ENCODE results near the gene SMYD3.

SMYD3 gene

DNA sequence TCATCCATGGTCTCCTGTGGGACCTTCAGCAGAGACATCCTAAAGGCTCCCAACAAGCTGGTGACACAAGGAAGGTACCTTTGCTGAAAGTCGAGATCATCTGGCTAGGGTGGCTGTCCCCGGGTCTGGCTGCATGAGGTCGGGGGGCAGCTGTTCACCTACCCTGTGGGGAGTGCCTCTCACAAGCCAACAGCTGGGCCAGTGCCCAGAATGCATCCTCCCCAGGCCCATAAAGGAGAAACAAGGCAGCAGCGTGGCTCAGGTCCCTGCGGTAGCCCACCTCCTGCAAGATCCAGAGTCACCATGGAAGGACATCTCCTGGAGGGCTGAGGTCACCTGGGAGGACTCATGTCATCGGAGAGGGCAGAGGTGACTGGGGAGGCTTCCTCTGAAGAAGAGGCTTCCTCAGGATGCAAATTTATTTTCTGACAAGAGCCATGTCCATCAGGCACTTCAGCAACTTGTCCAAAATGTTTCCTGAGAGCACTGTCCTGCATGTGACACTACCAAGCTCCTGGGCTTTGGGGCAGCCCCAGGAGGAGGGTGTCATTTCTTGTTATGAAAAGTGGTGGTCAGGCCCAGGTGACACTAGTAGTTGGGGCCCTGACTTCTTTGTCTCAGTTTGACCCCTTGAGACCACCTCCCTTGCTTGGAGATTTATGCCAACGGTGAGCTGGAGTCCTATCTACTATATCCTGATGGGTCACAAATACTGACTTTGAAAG is 6.7 kb upstream of the SMYD3 start:
- no peak for DNase-seq

DNA sequence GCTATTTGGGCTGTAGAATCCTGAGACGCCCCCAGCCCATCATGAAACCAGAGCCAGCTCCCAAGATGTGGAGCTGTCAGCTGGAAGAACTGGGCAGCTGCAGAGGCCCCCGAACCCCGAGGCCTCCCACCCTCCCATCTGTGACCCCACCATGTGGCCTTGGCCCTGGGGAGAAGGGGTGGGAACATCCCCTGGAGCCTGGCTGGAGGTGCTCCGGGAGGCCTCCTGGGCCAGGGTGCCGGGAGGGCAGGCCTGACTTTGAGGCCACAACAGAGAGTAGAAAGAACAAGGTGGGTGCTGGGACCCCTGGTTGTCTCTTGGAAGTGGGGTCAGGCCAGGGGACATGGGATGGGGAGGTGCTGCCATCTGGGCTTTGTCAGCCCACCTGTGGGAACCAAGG is 6.0 kb upstream of the SMYD3 start:
- DNase-seq = no peak

DNA sequence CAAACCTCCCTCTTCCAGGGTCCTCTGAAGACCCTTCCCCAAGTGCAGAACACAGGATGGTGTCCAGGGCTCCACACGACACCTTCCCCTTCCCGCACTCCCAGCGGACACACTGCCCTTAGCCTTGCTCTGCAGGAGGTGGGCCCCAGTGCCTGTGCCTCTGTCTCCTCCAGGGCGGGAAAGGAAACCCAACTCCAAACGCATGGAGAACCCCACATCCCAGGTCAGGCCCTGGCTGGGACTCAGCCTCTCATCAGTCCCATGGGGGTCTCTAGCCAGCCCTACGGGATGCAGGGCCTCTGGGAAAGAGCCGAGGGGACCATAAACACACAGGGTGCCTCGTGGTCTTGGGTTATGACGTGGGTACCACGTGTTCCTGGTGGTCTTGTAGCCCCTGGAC is 5.6 kb upstream of the SMYD3 start:
- no peak for DNase-seq

DNA sequence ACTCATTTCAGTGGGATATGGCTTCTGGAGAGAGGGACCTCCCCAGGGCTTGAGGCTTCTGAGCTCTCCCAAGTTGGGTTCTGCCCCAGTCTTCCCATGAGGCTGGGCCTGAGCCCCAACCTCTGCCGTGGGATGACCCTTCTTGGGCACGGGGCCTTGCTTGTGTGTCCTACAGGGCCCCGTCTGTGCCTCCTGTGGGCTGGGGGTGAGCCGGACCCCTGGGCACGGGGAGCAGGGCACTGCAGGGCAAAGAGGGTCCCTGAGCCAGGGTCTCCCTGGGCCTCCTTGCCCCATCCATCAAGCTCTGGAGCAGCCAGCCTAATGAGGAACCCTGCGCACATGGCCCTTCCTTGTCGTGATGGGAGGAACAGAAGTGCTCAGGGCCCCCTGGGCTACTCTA is 5.2 kb upstream of the SMYD3 start:
- no peak for DNase-seq

DNA sequence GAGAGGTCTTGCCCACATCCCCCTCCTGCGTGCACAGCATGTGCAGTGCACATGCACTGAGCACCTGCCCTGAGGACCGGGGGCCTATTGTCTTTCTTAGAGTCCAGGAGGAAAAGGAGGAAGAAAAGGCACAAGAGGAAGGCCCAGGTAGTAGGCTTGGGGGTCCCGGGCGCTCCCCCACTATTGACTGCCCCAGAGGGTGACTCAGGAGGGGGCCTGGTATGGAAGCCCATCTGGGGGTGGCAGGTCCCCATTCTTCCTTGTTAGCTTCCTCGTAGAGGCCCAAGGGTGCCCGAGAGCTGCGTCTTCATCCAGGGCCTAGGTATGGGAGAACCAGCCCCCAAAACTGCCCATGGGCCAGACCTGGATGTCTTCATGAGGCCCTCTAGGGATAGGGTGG is 4.1 kb upstream of the SMYD3 start:
- no peak for DNase-seq

GRCh38 chr1:246510147-246511030 is 3.3 kb upstream of the SMYD3 start:
- DNase-seq = no peak

- no peak for DNase-seq
Measured at GRCh38 chr1:246508897-246509688, 2.0 kb upstream of the SMYD3 start.

DNA sequence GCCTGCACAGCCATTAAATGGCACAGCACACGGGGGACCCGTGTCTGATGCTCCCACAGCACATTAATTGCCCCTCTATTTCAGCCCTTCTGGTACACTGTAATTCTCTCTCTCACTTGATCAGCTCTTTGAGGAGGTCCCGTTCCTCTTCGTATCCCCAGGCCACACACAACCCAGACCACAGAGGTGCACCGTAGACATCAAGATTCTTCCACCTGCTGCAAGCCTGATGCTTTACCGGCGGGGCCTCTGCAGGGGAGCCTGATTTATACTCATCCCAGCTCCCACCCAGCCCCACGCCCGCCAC is 759 bp downstream of the SMYD3 start:
- no peak for DNase-seq

GRCh38 chr1:246503341-246503740 is 3.7 kb downstream of the SMYD3 start:
- DNase-seq = no peak

- peak; percentile 3 for DNase-seq
Measured at GRCh38 chr1:246497331-246497915, 9.7 kb downstream of the SMYD3 start.

GRCh38 chr1:246492611-246493245 is 14.4 kb downstream of the SMYD3 start:
- DNase-seq = no peak

DNA sequence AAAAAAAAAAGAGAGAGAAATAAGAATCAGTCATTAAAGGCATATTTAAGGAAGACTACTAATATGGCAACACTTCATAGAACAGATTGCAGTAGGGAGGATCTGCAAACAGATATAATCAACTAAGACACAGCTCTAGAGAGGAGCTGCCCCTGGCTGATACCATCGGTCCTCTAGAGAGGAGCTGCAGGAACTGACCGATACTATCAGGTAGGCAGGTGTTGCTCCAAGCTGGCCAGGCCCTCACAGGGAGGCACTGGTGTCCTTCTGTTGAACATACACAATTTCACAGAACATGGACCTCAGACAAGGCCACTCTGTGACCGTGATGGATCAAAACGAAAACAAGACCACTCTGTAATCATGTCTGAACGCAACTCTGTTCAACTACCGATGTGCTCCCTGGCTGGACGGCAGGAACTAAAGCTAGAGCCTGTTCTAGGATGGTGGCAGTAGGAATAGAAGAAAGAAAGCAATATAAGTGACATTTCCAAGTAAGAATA is 15.5 kb downstream of the SMYD3 start:
- no peak for DNase-seq

DNA sequence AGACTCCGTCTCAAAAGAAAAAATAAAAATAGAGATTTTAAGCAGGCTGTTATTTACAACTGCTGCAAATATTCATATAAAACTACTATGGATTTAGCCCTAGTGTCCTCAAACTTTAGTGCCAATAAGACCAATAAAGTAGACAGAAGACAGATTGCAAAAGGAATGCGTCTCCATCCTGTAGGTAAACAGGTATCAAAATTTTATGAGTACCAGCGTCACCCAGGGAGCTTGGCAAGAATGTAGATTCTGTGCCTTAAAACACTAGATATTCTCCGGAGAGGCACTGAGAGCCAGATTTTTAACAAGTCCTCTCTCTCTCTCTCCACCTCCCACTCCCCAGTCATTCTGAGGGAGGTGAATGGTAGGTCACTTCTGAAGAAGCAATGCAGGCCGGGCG is 18.4 kb downstream of the SMYD3 start:
- no peak for DNase-seq

- DNase-seq = no peak
Measured at GRCh38 chr1:246483569-246483933, 23.5 kb downstream of the SMYD3 start.

DNA sequence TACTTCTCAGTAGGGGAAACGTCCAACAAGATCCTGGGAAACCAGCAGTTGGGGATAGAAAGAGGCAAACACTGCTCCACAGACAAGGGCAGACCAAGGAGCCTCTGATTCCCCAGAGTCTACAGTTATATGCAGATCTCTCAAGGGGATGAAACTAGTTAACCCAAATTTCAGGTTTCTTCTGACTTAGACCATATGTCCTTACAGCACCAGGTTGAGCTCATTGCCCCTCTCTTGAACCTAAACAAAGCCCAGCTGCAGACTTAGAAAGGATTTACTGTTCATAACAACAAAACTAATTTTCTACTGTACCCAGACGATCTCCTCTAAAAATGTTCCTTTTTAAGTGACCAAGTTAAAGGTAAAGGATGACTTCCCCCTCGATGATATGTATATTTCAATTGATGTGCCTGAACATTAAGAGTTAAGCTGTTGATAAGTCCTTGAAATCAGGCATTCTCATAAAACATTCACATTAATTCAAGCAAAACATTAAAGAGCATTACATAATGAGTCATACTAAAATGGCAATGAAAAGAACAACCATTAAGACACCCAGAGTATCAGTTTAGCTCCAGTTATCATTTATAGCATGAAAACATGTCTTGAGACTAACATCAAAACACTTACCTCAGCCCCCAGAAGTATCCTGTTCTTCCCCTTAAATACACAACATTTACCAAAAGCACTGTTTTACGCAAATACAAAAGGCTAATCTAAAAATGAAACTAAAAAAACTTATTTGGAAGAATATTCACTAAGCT is 24.1 kb downstream of the SMYD3 start:
- DNase-seq = peak; percentile 74

DNA sequence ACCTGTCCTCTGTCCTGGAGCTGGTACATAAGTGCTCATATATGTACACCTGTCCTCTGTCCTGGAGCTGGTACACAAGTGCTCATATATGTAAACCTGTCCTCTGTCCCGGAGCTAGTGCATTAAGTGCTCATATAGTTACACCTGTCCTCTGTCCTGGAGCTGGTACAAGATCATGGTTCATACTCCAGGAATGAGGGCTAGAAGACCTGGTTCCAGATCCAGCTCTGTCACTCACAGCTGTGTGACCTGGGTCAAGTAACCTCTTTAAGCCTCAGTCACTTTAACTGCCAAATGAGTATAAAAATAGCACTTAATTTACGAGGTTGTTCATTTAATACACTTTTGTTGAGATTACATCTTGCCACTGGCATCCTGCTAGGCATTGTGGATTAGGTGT is 28.0 kb downstream of the SMYD3 start:
- DNase-seq = no peak

- DNase-seq = no peak
Measured at GRCh38 chr1:246477634-246478033, 29.4 kb downstream of the SMYD3 start.

GRCh38 chr1:246476771-246477170 is 30.3 kb downstream of the SMYD3 start:
- no peak for DNase-seq

DNA sequence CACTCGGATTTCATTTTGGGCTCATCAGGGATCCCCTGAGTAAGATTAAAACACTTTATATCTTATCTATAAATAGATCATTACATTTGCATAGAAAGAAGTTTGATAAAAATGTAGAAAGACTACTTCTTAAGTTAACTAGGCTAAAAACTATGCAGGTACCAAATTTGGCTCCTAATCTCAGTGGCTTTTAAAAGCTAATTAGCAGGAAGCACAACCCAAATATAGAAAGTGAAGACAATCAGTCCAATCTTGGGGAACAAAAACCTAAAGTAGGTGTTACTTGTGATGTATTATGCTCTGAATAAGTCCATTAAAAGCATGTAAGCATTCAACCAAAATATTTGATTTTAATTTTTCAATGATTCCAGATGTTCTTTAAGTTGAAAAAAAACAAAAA is 35.4 kb downstream of the SMYD3 start:
- DNase-seq = no peak

DNA sequence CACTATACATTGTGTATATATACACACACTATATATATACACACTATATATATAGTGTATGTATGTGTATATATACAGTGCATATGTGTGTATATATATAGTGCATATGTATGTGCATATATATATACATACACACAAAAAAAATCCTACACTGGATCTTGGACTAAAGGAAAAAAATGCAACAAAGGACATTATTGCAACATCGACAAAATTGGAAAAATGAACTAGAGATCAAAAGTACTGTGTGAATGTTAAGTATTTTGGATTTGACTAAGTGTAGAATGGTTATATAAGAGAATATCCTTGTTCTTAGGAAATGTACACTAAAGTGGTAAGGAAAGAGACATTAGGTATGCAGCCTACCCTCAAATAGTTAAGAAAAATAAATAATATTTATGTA is 36.5 kb downstream of the SMYD3 start:
- no peak for DNase-seq

- no peak for DNase-seq
Measured at GRCh38 chr1:246462986-246463385, 44.1 kb downstream of the SMYD3 start.

DNA sequence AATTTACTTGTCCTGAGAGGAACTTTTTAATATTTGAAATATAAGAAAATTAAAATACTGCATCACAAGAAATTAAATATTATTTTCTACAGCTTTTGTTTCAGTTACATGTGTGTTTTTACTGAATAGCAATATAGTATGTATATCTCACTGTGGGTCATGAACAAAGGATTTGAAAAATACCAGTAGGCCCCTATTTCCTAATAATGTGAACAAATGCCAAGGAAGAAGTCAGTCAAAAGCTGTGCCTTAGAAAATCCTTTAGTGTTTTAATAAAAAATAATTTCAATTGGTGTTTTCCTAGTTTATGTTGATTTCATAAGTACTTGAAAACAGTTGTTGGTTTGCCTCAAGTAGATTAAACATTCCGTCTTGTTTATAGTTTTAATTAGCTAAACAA is 46.7 kb downstream of the SMYD3 start:
- no peak for DNase-seq
